ENCODE results near the gene RHEX.

Gene RHEX

GRCh38 chr1:206108635-206109034 lies 55.7 kb downstream of the RHEX start:
- no peak for TF ChIP-seq EZH2phosphoT487 (IDR thresholded peaks at IDR 0.05; ENCODE audit: low read depth)
- no peak for TF ChIP-seq CTCF (IDR thresholded peaks at IDR 0.05; ENCODE audit: low read depth, low read length)
- peaks cover 19% of the 10 kb centered on the region for H3K4me1 ChIP-seq (ENCODE audit: low read length)
- H3K27ac ChIP-seq (ENCODE audit: low read length), result no peak overlapping the region
- H3K9me3 ChIP-seq (ENCODE audit: insufficient read depth, low read length), result no peaks in the 10 kb centered on the region
- no peaks in the 10 kb centered on the region for H3K36me3 ChIP-seq (replicated peaks; ENCODE audit: low read depth, low read length)
- H3K4me3 ChIP-seq (ENCODE audit: low read length), result no peak overlapping the region
- H3K4me2 ChIP-seq (ENCODE audit: low read length), result no peak overlapping the region
- H2AFZ ChIP-seq (ENCODE audit: low read depth, low read length), result no peak overlapping the region
- no peaks in the 10 kb centered on the region for H3K27me3 ChIP-seq (ENCODE audit: low read depth, low read length)
- no peaks in the 10 kb centered on the region for H4K20me1 ChIP-seq (ENCODE audit: insufficient read depth, low read length)
- H3K9ac ChIP-seq (ENCODE audit: low read length), result no peak overlapping the region
- peaks cover 5% of the 10 kb centered on the region for H3K79me2 ChIP-seq (ENCODE audit: low read length)

- H3K9ac ChIP-seq (ENCODE audit: low read length), result no peak overlapping the region
- TF ChIP-seq EZH2phosphoT487 (IDR thresholded peaks at IDR 0.05; ENCODE audit: low read depth), result no peak
- no peak for TF ChIP-seq CTCF (IDR thresholded peaks at IDR 0.05; ENCODE audit: low read depth, low read length)
- no peak overlapping the region for H3K4me2 ChIP-seq (ENCODE audit: low read length)
- no peak overlapping the region for H2AFZ ChIP-seq (ENCODE audit: low read depth, low read length)
- H4K20me1 ChIP-seq (ENCODE audit: insufficient read depth, low read length), result no peaks in the 10 kb centered on the region
- no peaks in the 10 kb centered on the region for H3K36me3 ChIP-seq (replicated peaks; ENCODE audit: low read depth, low read length)
- peaks cover 23% of the 10 kb centered on the region for H3K4me1 ChIP-seq (ENCODE audit: low read length)
- 0 out of 2 replicates have a peak, but pooled peaks cover 2% of the 10 kb centered on the region for H3K27me3 ChIP-seq (ENCODE audit: low read depth, low read length)
- H3K79me2 ChIP-seq (ENCODE audit: low read length), result peaks cover 5% of the 10 kb centered on the region
- H3K4me3 ChIP-seq (ENCODE audit: low read length), result no peak overlapping the region
- H3K9me3 ChIP-seq (ENCODE audit: insufficient read depth, low read length), result no peaks in the 10 kb centered on the region
- H3K27ac ChIP-seq (ENCODE audit: low read length), result no peak overlapping the region
Observed at GRCh38 chr1:206109718-206110117, 56.7 kb downstream of the RHEX start.

DNA sequence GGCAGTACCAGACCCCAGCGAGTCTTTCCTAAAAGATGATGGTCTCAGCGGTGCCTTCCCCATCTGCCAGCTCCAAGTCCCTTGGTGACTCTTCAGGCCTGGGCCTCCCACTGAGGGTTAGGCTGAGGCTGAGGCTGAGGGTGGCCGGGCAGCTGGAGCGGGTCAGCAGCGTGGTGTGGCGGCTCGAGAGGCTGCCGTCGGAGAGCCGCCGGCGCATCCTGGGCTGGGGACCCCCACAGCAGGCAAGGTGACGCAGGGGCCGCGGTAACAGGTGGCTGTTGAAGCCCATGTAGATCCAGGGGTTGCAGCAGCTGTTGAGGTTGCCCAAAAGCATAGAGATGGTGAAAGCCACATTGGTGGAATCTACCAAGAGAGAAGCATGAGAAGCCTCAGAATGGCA lies 57.2 kb downstream of the RHEX start:
- no peak overlapping the region for H2AFZ ChIP-seq (ENCODE audit: low read depth, low read length)
- no peak overlapping the region for H3K9ac ChIP-seq (ENCODE audit: low read length)
- H3K27ac ChIP-seq (ENCODE audit: low read length), result no peak overlapping the region
- peaks cover 5% of the 10 kb centered on the region for H3K79me2 ChIP-seq (ENCODE audit: low read length)
- no peak overlapping the region for H3K4me3 ChIP-seq (ENCODE audit: low read length)
- no peak for TF ChIP-seq CTCF (IDR thresholded peaks at IDR 0.05; ENCODE audit: low read depth, low read length)
- TF ChIP-seq EZH2phosphoT487 (IDR thresholded peaks at IDR 0.05; ENCODE audit: low read depth), result no peak
- no peaks in the 10 kb centered on the region for H3K9me3 ChIP-seq (ENCODE audit: insufficient read depth, low read length)
- no peaks in the 10 kb centered on the region for H4K20me1 ChIP-seq (ENCODE audit: insufficient read depth, low read length)
- no peaks in the 10 kb centered on the region for H3K36me3 ChIP-seq (replicated peaks; ENCODE audit: low read depth, low read length)
- 0 out of 2 replicates have a peak, but pooled peaks cover 2% of the 10 kb centered on the region for H3K27me3 ChIP-seq (ENCODE audit: low read depth, low read length)
- H3K4me1 ChIP-seq (ENCODE audit: low read length), result peaks cover 26% of the 10 kb centered on the region
- H3K4me2 ChIP-seq (ENCODE audit: low read length), result no peak overlapping the region

DNA sequence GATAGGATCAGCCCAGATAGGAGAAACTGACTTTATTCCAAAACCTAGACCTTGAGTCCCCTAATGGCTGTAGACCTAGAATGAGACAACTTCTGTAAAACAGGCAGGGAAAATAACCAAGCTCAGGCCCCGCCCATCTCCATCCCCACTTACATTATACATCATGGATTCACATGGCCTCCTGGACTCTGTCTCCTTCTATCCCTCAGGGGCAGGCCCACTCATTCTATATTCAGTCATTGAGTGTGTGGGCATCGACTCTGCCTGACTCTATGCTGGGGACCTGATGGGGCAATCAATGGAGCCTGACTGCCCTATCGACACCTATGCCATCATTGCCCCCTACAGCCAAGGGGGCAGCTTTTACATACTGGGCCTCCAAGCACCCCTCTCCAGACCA lies 57.8 kb downstream of the RHEX start:
- no peak overlapping the region for H3K4me2 ChIP-seq (ENCODE audit: low read length)
- H3K4me3 ChIP-seq (ENCODE audit: low read length), result no peak overlapping the region
- H3K4me1 ChIP-seq (ENCODE audit: low read length), result peaks cover 26% of the 10 kb centered on the region
- TF ChIP-seq CTCF (IDR thresholded peaks at IDR 0.05; ENCODE audit: low read depth, low read length) (no peak), EZH2phosphoT487 (IDR thresholded peaks at IDR 0.05; ENCODE audit: low read depth) (no peak)
- no peaks in the 10 kb centered on the region for H4K20me1 ChIP-seq (ENCODE audit: insufficient read depth, low read length)
- H3K27ac ChIP-seq (ENCODE audit: low read length), result no peak overlapping the region
- H2AFZ ChIP-seq (ENCODE audit: low read depth, low read length), result no peak overlapping the region
- no peaks in the 10 kb centered on the region for H3K9me3 ChIP-seq (ENCODE audit: insufficient read depth, low read length)
- no peak overlapping the region for H3K9ac ChIP-seq (ENCODE audit: low read length)
- H3K36me3 ChIP-seq (replicated peaks; ENCODE audit: low read depth, low read length), result no peaks in the 10 kb centered on the region
- H3K79me2 ChIP-seq (ENCODE audit: low read length), result peaks cover 5% of the 10 kb centered on the region
- H3K27me3 ChIP-seq (ENCODE audit: low read depth, low read length), result 0 out of 2 replicates have a peak, but pooled peaks cover 2% of the 10 kb centered on the region

All from OCI-LY3 (cell line).